Inferior parietal cortex (tissue), 1 donor: ENCODE results near the gene LRRC3.

ENCODE experiments used
- DNase-seq: peaks from one replicate; pipeline ENCODE4 v3.0.0-alpha.2; 2016; ENCODE audit errors: extremely low spot score

Gene LRRC3

GRCh38 chr21:44456915-44457736 lies 1.8 kb downstream of the LRRC3 start:
- DNase-seq = no peak

GRCh38 chr21:44458971-44459711 lies 3.8 kb downstream of the LRRC3 start:
- no peak for DNase-seq

DNA sequence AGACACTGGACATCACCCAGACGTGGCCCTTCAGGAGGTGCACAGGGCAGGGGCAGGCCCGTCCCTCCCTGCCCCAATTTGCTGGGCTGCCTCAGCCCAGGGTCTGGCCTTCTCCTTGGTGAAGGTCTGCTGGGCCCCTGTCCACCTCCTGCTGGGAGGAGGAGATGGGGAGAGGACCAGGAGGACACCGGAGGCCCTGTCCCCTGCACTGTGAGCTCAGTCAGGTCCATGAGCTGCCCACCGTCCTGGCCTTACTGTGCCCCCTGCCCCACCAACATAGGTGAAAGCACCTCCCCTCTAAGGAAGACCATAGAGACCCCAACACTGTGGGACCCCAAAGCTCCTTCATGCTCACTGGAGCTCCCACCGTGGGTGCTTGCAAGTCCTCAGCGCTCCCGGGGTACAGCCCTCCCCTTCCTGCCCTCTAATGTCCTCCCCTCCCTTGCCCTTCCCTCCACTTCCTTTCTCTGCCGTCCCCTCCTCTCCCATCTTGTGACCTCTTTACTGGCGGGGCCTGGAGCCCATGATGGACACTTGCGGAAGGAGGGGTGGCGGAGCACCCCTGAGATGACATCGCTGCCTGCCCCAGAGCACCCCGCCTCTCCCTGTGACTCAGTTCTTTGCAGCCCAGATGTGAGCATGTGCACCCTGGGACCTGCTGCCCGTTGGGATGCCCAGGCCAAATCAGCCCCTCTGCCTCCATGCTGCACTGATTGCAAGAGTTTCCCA lies 4.6 kb downstream of the LRRC3 start:
- no peak for DNase-seq

DNA sequence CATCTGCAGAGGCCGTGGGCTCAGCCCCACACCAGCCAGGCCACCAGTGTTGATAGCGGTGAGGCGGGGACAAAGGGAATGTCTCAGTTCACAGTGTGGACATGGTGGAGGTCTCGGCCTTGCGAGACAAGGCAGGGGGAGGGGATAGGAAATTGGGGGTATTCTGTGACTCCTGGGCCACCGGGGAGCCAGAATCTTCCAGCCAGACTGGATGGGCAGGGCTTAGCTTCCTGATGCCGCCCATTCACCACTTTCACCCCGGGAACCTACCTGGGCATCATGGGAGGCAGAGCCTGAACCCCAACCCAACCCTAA lies 5.1 kb downstream of the LRRC3 start:
- no peak for DNase-seq

- no peak for DNase-seq
These were observed 5.7 kb downstream of the LRRC3 start for GRCh38 chr21:44461005-44461404.

GRCh38 chr21:44461464-44462001 lies 6.2 kb downstream of the LRRC3 start:
- DNase-seq = no peak

GRCh38 chr21:44462086-44462833 lies 7.0 kb downstream of the LRRC3 start:
- DNase-seq = no peak

DNA sequence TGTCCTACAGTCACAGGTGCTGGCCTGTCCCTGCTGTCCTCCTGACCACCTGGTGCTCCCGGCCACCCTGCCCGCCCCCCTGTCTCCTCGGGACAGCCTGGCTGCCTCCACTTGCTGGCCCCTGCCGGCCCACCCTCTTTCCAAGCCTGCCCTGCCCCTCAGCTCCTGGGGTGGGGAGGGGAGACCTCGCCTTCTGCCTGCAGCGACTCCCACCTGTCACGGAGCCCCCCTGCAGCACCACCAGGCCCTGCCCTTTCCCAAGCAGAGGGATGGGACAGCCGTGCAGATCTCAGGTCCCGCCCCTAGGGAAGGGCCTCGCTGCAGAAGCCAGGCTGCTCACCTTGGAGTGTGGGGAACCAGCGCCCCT lies 7.5 kb downstream of the LRRC3 start:
- DNase-seq = no peak

- DNase-seq = no peak
These were observed 8.4 kb downstream of the LRRC3 start for GRCh38 chr21:44463724-44464123.

GRCh38 chr21:44464351-44464750 lies 9.0 kb downstream of the LRRC3 start:
- no peak for DNase-seq

- no peak for DNase-seq
These were observed 11.1 kb downstream of the LRRC3 start for GRCh38 chr21:44466351-44466954.

- no peak for DNase-seq
These were observed 11.9 kb downstream of the LRRC3 start for GRCh38 chr21:44466996-44467858.

DNA sequence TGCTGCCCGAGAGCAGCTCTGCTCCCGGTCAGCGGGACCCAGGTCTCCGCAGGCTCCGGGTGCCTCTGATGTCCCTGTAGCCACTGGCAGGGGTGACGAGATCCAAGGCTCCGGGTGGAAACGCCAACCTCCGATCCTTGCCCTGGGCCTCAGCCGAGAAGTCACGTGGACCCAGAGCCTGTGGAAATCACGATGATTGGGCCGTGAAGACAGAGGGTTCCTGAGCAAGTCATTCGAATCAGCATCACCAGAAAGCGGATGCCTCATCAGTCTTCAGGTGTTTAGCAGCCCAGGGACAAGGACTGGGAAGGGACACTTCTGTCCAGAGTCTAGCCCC lies 12.5 kb downstream of the LRRC3 start:
- no peak for DNase-seq

- no peak for DNase-seq
These were observed 16.0 kb downstream of the LRRC3 start for GRCh38 chr21:44471341-44471740.

DNA sequence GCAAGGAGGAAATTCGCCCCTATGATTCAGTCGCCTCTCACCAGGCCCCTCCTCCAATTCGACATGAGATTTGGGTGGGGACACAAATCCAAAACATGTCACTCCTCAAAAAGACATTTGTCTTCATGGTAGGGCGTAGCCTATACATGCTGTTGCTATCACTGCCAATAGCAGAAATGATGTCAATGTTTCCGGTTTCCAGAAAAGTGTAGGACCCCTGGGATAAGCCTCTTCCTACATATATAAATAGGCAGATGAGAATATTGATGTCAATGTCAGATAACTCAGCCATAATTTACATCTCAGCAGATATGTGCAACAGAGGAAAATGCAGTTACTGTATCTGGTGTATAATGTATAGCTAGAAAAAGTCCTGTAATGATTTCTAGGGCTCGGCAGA lies 16.7 kb downstream of the LRRC3 start:
- DNase-seq = no peak

DNA sequence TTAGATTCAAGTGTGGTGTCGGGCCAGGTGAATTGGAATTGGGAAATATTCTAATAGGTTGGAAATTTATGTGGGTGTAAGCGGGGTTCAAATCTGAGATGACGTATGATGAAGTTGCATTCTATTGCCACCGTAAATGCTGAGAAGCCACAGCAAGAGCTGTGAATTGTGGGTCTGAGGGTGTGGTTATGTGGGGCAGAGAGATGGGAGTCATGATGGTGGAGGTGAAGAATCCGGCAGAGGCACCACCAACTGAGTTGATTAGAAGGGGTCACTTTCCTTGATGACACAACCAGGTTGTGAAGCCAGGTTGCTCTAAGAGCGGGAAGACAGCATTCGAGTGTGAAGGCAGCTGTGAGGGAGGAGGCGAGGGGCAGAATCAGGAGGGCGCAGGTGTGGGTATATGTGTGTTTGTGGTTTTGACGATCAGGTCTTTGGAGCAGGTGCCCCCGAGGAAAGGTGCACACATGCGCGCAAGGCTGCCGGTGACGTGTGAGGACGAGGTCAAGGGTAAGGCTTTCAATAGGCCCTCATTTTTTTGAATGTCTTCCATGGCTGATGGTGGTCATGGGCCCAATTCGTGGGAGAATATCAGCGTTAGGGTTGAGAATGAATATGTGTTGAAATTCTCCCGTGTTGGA lies 18.7 kb downstream of the LRRC3 start:
- DNase-seq = no peak

- DNase-seq = no peak
These were observed 20.0 kb downstream of the LRRC3 start for GRCh38 chr21:44475266-44475845.

- no peak for DNase-seq
These were observed 21.8 kb downstream of the LRRC3 start for GRCh38 chr21:44477131-44477530.

- DNase-seq = no peak
These were observed 22.4 kb downstream of the LRRC3 start for GRCh38 chr21:44477712-44478111.
